H1 (cell line): Measurements from ENCODE around the gene ZDHHC11. TPM values are rescaled to one million over a fixed set of nuclear protein-coding genes. Genes with fewer than 3 reads are reported as not detected.
"Not testable (repeated sequence)": the region's sequence is repeated elsewhere in the genome, so short reads cannot be mapped to it uniquely, and the experiment has no call there.

Experiments
- CTCF ChIA-PET: fragments of 300-600 bp; sonication (Branson Sonifier 250); formaldehyde crosslinking; loops from one replicate; lab custom pipeline; 2021; ENCODE audit not compliant: partially characterized antibody; lab: Charles Lee
- POLR2A ChIA-PET: fragments of 300-600 bp; sonication (Branson Sonifier 250); formaldehyde crosslinking; loops from one replicate; lab custom pipeline; 2021; ENCODE audit warnings: inconsistent platforms; ENCODE audit not compliant: partially characterized antibody; lab: Charles Lee
- DNase-seq, 2 experiments: peaks; one replicate each; pipeline versions ENCODE4 v3.0.0 to v3.0.0-alpha.2; 2010 to 2022; ENCODE audit warnings: low spot score in 2 of 2, low read depth in 1 of 2, mixed read lengths in 1 of 2
- FAIRE-seq: peaks from 2 replicates; lab custom pipeline; 2011; peaks lifted over from hg19 to GRCh38; lab: Jason Lieb, UNC
- H2AFZ ChIP-seq: 2 replicates; pipeline ENCODE4 v1.8.1; 2012; ENCODE audit warnings: low read length, inconsistent platforms
- H2AK5ac ChIP-seq: 2 replicates; pipeline ENCODE4 v1.6.1; 2013; ENCODE audit warnings: low read depth, low read length
- H2BK120ac ChIP-seq: replicated peaks from 2 replicates; pipeline ENCODE3; 2013; ENCODE audit warnings: low read depth, low read length, inconsistent platforms
- H2BK12ac ChIP-seq: 2 replicates; pipeline ENCODE4 v1.6.1; 2013; ENCODE audit warnings: low read depth, low read length
- H2BK15ac ChIP-seq: 2 replicates; pipeline ENCODE4 v1.6.1; 2013; ENCODE audit warnings: low read length
- H2BK20ac ChIP-seq: 2 replicates; pipeline ENCODE4 v1.6.1; 2013; ENCODE audit warnings: low read length
- H2BK5ac ChIP-seq: 2 replicates; pipeline ENCODE4 v1.6.1; 2013; ENCODE audit warnings: low read depth, low read length
- H3K14ac ChIP-seq: 2 replicates; pipeline ENCODE4 v1.6.1; 2013; ENCODE audit warnings: inconsistent platforms; ENCODE audit not compliant: insufficient read length
- H3K18ac ChIP-seq: 2 replicates; pipeline ENCODE4 v1.6.1; 2013; ENCODE audit warnings: low read length; ENCODE audit errors: extremely low read depth
- H3K23ac ChIP-seq: 2 replicates; pipeline ENCODE4 v1.6.1; 2013; ENCODE audit warnings: inconsistent platforms; ENCODE audit not compliant: insufficient read length
- H3K23me2 ChIP-seq: 2 replicates; pipeline ENCODE4 v1.6.1; 2013; ENCODE audit warnings: low read depth, low read length
- H3K27ac ChIP-seq: 2 replicates; pipeline ENCODE4 v1.6.1; 2011; ENCODE audit warnings: low read depth, low read length, inconsistent platforms
- H3K27me3 ChIP-seq, 4 experiments: replicated peaks in 1 of 4; 1 replicate in 1 of 4; 2 replicates in 3 of 4; pipeline versions ENCODE4 v1.6.1 to v1.8.1; 2011 to 2013; ENCODE audit warnings: low read length in 3 of 4, mild to moderate bottlenecking in 3 of 4, inconsistent platforms in 2 of 4, mixed read lengths in 2 of 4, moderate library complexity in 1 of 4; ENCODE audit not compliant: control insufficient read depth in 3 of 4, insufficient read depth in 3 of 4; ENCODE audit errors: extremely low read depth in 1 of 4
- H3K36me3 ChIP-seq, 4 experiments: 2 replicates each; pipeline versions ENCODE4 v1.6.1 to v1.8.1; 2011 to 2013; ENCODE audit warnings: mild to moderate bottlenecking in 4 of 4, low read length in 3 of 4, moderate library complexity in 2 of 4, control low read depth in 1 of 4, inconsistent platforms in 1 of 4; ENCODE audit not compliant: insufficient read depth in 4 of 4, control insufficient read depth in 2 of 4
- H3K4ac ChIP-seq: replicated peaks from 2 replicates; pipeline ENCODE3; 2013; ENCODE audit warnings: low read length, low read depth, mixed read lengths, inconsistent platforms; ENCODE audit not compliant: insufficient read length
- H3K4me1 ChIP-seq, 4 experiments: replicated peaks in 1 of 4; 1 replicate in 1 of 4; 2 replicates in 3 of 4; pipeline versions ENCODE4 v1.6.1 to v1.8.1; 2011 to 2013; ENCODE audit warnings: low read length in 3 of 4, inconsistent platforms in 2 of 4, mixed read lengths in 1 of 4; ENCODE audit not compliant: insufficient read depth in 4 of 4, control insufficient read depth in 3 of 4
- H3K4me2 ChIP-seq, 2 experiments: 2 replicates each; pipeline versions ENCODE4 v1.6.1 to v1.8.1; 2011 to 2013; ENCODE audit warnings: low read depth in 2 of 2, low read length in 2 of 2, control low read depth in 1 of 2, inconsistent platforms in 1 of 2, mild to moderate bottlenecking in 1 of 2; ENCODE audit not compliant: insufficient read depth in 1 of 2
- H3K4me3 ChIP-seq, 4 experiments: fragments of 200-600, 300-600 bp in 1 of 4; sonication (generic), shearing (Covaris generic), sonication (Bioruptor Twin) in 1 of 4; 2 replicates each; pipeline versions ENCODE4 v1.5.1 to v1.8.1; 2011 to 2016; ENCODE audit warnings: low read length in 4 of 4, low read depth in 3 of 4, control low read depth in 2 of 4, inconsistent platforms in 2 of 4, mild to moderate bottlenecking in 2 of 4, mixed read lengths in 1 of 4, moderate library complexity in 1 of 4; ENCODE audit not compliant: insufficient read depth in 2 of 4; ENCODE audit errors: extremely low read depth in 1 of 4
- H3K56ac ChIP-seq: replicated peaks from 2 replicates; pipeline ENCODE3; 2013; ENCODE audit warnings: low read depth, mild to moderate bottlenecking, mixed read lengths, low read length, inconsistent platforms; ENCODE audit not compliant: insufficient read length
- H3K79me1 ChIP-seq: 2 replicates; pipeline ENCODE4 v1.6.1; 2013; ENCODE audit warnings: low read depth, low read length, control low read depth
- H3K79me2 ChIP-seq, 2 experiments: 2 replicates each; pipeline versions ENCODE4 v1.6.1 to v1.8.1; 2012 to 2013; ENCODE audit warnings: low read length in 2 of 2, mild to moderate bottlenecking in 2 of 2, inconsistent platforms in 1 of 2; ENCODE audit not compliant: insufficient read depth in 2 of 2, control insufficient read depth in 1 of 2
- H3K9ac ChIP-seq, 4 experiments: replicated peaks in 1 of 4; 1 replicate in 1 of 4; 2 replicates in 3 of 4; pipeline versions ENCODE4 v1.6.1 to v1.8.1; 2011 to 2013; ENCODE audit warnings: low read depth in 3 of 4, low read length in 3 of 4, control low read depth in 2 of 4, mild to moderate bottlenecking in 2 of 4, moderate library complexity in 2 of 4, inconsistent platforms in 1 of 4; ENCODE audit errors: extremely low read depth in 1 of 4
- H3K9me3 ChIP-seq, 2 experiments: 2 replicates each; pipeline versions ENCODE4 v1.6.1 to v1.8.1; 2012 to 2013; ENCODE audit warnings: mild to moderate bottlenecking in 2 of 2, moderate library complexity in 2 of 2, control low read depth in 1 of 2, inconsistent platforms in 1 of 2, low read depth in 1 of 2, low read length in 1 of 2, mixed read lengths in 1 of 2; ENCODE audit not compliant: insufficient read depth in 2 of 2
- H4K20me1 ChIP-seq, 2 experiments: replicated peaks in 1 of 2; 2 replicates each; pipeline versions ENCODE3 to v1.8.1; 2011 to 2013; ENCODE audit warnings: inconsistent platforms in 2 of 2, low read length in 2 of 2, mild to moderate bottlenecking in 1 of 2; ENCODE audit not compliant: insufficient read depth in 2 of 2, control insufficient read depth in 1 of 2
- H4K5ac ChIP-seq: 2 replicates; pipeline ENCODE4 v1.6.1; 2013; ENCODE audit warnings: low read length, low read depth, mixed read lengths, inconsistent platforms; ENCODE audit not compliant: insufficient read length
- H4K8ac ChIP-seq: 2 replicates; pipeline ENCODE4 v1.8.0; 2013; ENCODE audit warnings: mild to moderate bottlenecking, moderate library complexity, low read length, inconsistent platforms; ENCODE audit not compliant: insufficient read depth; ENCODE audit errors: extremely low read depth
- H4K91ac ChIP-seq: replicated peaks from 2 replicates; pipeline ENCODE3; 2013; ENCODE audit warnings: low read length, mixed read lengths, inconsistent platforms; ENCODE audit not compliant: insufficient read length
- WGBS, 2 experiments: shearing (Covaris generic) in 1 of 2; methylation state at CpG; one replicate each; pipeline versions ENCODE4 v1.1.6 to v1.1.7; 2013 to 2015; ENCODE audit warnings: low lambda C conversion rate in 2 of 2, mixed read lengths in 2 of 2, inconsistent platforms in 1 of 2, low coverage in 1 of 2, missing lambda C conversion rate in 1 of 2; ENCODE audit not compliant: insufficient replicate concordance in 2 of 2, insufficient coverage in 1 of 2, insufficient read length in 1 of 2; ENCODE audit errors: extremely low coverage in 1 of 2, missing lambda C conversion rate in 1 of 2; 5-methylcytosine and 5-hydroxymethylcytosine counted together
- polyA plus RNA-seq, 7 experiments: library from polyadenylated mRNA; depleted of rRNA in 3 of 7; stranded (reverse) in 5 of 7; unstranded in 2 of 7; fragments of >200 nt in 5 of 7; fragments of 200-250 nt in 2 of 7; gene quantifications; 1 replicate in 5 of 7; 2 replicates in 1 of 7; 4 replicates in 1 of 7; pipeline versions ENCODE4 v1.2.1 to v1.2.3, GENCODE V29; 2011 to 2013; ENCODE audit warnings: missing spikeins in 2 of 7, mixed read lengths in 2 of 7
- total RNA-seq: library from RNA; stranded (reverse); fragmentation: NEBNext Ultra II Directional; extraction: Animal tissue kit (Norgen Biotek cat#: 25700); gene quantifications from 2 replicates; pipeline ENCODE4 v1.2.1, GENCODE V29; 2021

ZDHHC11 gene
- total and polyA plus RNA-seq, 2 of the 8 experiments (the other 6 are each of a cell fraction or from before 2014, with no cell fraction given): 4.7 to 16.6 TPM

- H3K79me1 ChIP-seq, H2BK12ac ChIP-seq, H3K14ac ChIP-seq, H3K4ac ChIP-seq, H2AK5ac ChIP-seq, DNase-seq, H3K23ac ChIP-seq, H3K27ac ChIP-seq, H2BK120ac ChIP-seq, H2BK5ac ChIP-seq, H2AFZ ChIP-seq, H4K8ac ChIP-seq, H3K4me3 ChIP-seq, H3K4me1 ChIP-seq, H4K20me1 ChIP-seq, H4K5ac ChIP-seq, H3K27me3 ChIP-seq, H4K91ac ChIP-seq, H3K18ac ChIP-seq, FAIRE-seq, H3K4me2 ChIP-seq, H3K79me2 ChIP-seq, POLR2A ChIA-PET, CTCF ChIA-PET, H3K36me3 ChIP-seq, H3K23me2 ChIP-seq, H3K56ac ChIP-seq, H3K9ac ChIP-seq: not testable (repeated sequence)
- WGBS, 2 experiments: 74% methylated on average over 1 of the region's 1 CpG; no CpG with 5 or more reads in 1 of the 2 experiments
- Histone ChIP-seq H2BK15ac (0 out of 2 replicates have a peak overlapping the region, but pooled peaks have one; percentile 53), H2BK20ac (0 out of 2 replicates have a peak overlapping the region, but pooled peaks have one; percentile 3), H3K9me3 (peaks cover 10 to 23% of the 10 kb centered on the region in 2 experiments; a peak in 3 of 4 replicates)
Measured at GRCh38 chr5:795873-796272, 54.9 kb downstream of the ZDHHC11 start.
